ENCODE results near the gene FKBP3.
"Not testable (repeated sequence)": the region's sequence is repeated elsewhere in the genome, so short reads cannot be mapped to it uniquely, and the experiment has no call there.

FKBP3 gene

DNA sequence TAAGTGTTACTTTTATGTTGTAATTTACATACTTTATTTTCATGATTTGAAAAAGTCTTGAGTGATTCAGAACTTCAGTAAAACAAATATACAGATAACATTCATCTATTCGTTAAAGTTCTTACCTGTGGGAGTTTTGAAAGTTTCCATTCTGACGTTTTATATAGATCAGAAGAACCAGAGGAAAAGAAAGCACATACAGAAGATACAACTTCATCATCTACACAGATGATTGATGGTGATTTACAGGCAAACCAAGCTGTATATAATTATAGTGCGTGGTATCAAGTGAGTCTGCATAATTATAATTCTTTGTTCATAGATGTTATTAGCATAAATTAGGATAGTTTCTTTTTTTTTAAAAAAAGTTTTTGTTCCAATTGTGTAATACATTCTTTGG, 20.0 kb downstream of the FKBP3 start:
- in situ Hi-C loops (cut with MboI; ENCODE audit: low sequenced_read_pairs): no loop called here

DNA sequence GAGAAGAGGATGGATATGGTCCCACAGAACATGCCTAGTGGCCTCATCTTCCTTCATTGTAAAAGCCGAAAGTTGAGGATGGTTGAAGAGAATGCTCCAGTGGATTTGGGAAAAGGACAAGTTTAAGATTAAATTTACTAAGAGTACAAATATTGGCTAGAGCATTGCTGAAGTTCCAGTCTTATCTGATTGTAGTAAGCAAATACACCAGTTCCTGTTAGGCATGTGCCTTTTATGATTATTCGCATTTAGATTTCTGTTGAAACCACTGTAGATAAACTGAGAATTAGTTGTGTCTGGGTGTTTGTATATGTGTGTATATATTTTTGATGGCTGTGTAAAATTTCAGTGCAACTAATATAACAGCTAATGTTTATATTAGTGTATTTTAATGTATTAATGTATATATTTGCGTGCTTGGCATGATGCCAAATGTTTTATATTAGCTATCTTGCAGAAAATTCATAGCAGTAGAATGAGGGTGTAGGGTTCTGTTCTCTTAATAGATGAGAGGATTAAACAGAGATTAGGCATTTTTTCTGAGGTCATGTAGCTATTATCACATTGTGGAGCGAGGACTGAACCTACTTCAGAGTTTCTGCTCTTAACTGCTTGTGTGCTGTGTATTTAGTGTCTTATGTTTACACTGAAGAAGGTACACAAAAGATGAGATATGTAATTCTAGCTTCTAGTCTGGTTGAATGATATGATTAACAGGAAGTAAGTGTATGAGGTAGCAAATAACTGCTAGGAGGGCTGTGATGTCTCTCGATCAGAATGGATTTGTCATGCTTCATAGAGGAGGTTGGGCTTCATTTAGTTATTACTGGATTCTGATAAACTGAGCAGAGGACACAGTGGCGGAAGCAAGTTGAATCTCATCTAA, 21.1 kb downstream of the FKBP3 start:
- in situ Hi-C loops (cut with MboI; ENCODE audit: low sequenced_read_pairs): no loop called here

DNA sequence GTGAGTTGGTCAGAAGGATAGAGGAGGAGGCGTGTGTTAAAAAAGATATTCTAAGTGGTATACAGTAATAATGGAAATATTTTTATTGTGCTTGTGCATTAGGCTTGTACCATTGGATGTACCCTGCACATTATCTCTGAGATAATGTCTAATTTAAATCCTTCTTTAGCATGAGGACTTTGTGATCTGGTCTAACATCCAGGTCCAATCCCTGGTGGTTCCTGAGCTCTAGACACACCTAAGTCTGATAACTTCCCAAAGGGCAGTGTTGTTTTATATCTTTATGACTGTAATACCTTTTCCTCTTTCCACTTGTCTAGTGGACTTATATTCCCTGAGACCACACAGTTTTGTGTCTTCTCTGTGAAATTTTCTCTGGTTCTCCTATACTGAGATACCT, 29.7 kb downstream of the FKBP3 start:
- in situ Hi-C loops (cut with MboI; ENCODE audit: low sequenced_read_pairs): no loop called here

DNA sequence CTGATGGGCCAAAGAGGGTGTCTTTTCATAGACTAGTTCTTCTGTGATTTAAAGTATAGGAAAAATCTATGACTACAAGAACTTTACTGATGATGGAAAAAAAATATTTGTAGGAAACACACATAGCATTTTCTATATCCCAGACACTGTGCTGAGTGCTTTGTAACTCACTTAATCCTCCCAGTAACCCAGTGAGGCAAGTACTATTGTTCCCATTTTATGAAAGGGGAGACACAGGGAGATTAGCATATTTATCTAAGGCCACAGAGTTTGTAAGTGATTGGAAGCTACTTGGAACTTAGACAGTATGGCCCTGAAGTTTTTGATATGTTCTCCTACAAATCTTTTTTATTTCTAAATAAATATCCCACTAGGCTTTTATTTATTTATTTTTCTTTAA, 30.5 kb downstream of the FKBP3 start:
- in situ Hi-C loops (cut with MboI; ENCODE audit: low sequenced_read_pairs): no loop called here

DNA sequence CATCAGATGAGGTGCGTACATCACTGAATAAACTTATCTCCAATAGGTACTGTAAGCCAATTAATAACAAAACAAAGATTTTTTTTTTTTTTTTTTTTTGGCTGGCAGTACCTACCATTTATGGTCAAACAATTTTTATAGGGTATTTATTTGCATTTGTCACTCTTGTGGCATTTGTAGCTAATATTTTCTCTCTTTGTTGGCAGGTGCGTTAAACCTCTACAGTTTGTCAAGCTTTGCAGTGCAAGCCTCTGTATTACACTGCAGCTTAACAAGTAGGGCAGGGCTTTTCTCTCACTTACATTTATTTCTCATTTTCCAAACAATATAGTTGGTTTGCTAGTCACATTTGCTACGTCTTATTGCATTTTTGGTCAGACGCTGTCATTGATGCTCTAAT, 38.1 kb downstream of the FKBP3 start:
- in situ Hi-C loops (cut with MboI; ENCODE audit: low sequenced_read_pairs): no loop called here

DNA sequence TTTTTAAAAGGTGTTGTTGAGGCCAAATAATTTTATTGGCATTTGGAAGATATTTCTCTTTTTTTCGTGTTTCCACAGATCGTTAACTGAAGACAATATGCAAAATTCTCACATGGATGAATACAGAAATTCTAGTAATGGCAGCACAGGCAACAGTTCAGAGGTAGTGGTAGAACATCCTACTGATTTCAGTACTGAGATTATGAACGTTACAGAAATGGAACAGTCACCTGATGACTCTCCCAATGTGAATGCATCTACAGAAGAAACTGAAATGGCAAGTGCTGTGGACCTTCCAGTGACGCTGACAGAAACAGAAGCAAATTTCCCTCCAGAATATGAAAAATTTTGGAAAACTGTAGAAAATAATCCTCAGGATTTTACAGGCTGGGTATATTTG, 39.1 kb downstream of the FKBP3 start:
- in situ Hi-C loops (cut with MboI; ENCODE audit: low sequenced_read_pairs): no loop called here

DNA sequence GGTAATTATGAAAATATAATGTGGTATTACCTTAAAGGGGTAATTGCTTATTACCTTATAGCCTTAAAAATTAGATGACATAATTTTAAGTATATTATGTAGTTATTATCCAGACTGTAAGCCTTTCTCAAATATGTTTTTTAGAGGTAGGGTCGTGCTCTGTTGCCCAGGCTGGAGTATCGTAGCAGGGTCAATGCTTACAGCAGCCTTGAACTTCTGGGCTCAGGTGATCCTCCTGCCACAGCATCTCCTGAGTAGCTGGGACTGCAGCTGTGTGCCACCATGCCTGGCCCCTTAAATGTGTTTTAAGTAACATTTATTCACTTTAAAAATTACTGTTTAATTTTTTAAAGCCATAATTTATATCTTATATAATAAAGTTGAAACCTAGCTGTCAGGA, 40.0 kb downstream of the FKBP3 start:
- in situ Hi-C loops (cut with MboI; ENCODE audit: low sequenced_read_pairs): no loop called here

DNA sequence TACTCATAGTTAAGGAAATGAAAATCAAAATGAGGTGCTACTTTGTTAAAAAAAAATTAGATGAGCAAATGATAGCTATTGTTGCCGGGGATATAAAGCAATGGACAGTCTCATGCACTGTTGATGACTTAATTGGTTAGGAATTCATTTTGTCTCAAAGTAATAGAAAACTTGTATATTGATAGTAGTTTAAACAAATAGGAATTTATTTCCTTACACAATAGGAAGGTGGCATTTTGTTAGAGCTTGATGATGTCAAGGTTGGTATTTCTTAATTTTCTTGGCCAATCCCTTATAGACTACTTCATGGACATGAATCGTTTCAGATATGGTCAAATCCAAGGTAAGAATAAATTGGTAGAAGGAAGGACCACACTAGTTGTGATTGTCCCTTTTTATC, 42.6 kb downstream of the FKBP3 start:
- in situ Hi-C loops (cut with MboI; ENCODE audit: low sequenced_read_pairs): no loop called here

DNA sequence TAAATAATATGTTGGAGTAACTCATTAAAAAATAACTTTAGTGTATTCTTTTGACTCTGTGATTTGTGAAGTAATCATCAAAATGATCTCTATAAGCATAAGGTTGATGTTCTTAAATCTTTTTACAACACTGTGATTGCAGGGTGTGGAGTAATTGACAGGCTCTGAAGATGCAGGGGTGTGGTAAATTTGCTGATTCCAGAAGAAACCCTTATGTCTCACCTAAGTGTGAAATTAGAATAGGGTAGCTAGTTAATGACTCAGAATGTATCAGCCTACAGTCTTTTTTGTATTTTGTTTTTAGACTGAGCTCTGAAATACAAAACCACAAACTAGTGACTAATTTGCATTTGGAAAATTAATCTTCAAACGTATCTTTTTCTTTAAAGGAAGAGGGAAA, 44.5 kb downstream of the FKBP3 start:
- in situ Hi-C loops (cut with MboI; ENCODE audit: low sequenced_read_pairs): no loop called here

DNA sequence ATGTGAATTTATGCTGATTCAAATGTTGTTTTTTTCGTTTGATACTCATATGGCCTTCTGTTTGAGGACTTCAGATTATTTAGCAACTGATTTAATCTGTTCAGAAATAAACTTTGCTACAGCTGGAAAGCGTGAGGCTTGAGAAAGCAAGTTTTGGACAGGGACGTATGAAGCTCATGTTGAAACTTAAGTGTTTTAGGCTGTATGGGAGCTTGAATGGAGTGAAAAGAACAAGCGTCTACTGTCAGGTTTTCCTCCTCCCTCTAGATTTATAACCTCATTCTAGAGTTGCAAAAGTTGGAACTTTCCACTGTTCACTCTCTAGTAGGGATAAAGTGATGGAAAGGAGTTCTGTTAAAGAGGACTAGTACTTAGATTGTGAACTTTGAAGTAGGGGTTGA, 49.3 kb downstream of the FKBP3 start:
- in situ Hi-C loops (cut with MboI; ENCODE audit: low sequenced_read_pairs): no loop called here

DNA sequence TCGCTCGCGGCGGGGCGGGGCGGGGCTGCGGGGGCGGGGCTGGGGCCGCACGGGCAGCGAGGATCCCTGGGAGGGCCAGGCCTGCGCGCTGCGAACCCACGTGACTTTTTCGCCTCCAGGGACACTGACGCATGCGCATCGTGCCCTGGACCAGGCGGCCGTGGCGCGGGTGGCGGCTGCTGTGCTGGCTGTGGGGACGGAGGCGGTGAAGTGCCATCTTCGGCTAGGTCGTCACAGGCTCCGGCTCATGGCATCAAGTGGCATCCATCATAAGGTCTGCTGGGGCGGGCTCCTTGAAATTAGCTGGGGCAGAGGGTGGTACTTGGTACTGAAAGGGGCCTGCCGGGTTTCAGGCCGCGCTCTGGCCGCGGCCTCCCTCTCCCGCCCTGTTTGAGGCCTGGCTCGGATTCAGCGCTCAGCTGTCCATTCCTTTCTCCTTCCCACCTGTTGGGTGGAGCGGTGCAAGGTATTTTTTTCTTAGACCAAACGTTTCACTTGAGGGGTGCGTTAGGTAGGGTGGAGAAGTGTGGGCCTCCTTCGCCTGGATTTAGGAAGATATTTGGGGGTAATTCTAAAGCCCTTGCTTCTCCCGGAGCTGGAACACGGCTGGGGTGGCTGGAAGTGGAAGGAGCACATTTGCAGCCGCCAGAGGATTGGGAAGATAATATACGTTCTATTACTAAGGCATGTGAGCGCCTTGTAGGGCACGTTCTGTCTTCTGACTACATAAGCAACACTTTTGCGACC, 50.1 kb downstream of the FKBP3 start, which contains the start of gene PRPF39:
Gene PRPF39, plus strand, starts transcription at position 141 of the 747 bp plus-strand sequence. CDS start 11,124 bp downstream, outside the sequence.
- in situ Hi-C loops (cut with MboI; ENCODE audit: low sequenced_read_pairs): no loop called here

DNA sequence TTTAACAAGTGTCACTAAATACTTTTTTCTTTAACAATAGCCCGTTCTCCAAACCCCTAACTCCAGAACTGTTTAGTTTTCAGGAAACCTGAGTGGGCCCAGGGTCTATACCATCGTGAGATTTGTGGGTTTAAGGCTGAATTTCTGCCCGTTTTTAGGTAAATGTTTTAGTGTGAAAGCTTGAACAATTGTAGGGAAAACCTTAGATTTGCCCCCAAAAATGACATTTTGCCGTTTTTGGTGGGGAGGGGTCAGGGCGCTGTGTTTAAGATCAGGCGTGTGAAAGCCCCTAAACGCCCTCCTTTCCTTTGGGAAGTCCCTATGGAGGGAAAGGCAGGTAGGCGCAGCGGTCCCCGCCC, 50.7 kb downstream of the FKBP3 start:
- in situ Hi-C loops (cut with MboI; ENCODE audit: low sequenced_read_pairs): no loop called here

DNA sequence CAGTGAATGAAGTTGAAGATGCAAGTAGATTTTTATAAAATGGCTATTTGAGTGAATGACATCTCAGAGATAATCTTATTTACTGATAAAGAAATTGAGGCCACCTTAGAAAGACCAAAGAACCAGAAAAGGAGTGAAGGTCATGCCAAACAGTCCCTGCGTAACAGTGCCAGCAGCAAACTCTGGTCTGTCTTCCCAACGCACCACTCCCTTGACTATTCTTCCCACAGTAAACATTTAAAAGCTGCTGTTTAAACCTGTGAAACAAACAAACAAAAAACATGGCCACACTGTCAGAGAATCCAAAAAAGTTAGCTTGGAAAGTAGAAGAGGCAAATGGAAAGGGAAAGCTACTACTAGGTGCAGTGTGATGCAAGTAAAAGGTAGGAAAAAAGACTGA, 51.9 kb downstream of the FKBP3 start:
- in situ Hi-C loops (cut with MboI; ENCODE audit: low sequenced_read_pairs): no loop called here

DNA sequence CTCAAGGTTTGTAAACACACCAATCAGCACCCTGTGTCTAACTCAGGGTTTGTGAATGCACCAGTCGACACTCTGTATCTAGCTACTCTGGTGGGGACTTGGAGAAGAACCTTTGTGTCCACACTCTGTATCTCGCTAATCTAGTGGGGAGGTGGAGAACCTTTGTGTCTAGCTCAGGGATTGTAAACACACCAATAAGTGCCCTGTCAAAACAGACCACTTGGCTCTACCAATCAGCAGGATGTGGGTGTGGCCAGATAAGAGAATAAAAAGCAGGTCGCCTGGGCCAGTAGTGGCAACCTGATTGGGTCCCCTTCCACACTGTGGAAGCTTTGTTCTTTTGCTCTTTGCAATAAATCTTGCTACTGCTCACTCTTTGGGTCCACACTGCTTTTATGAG, 53.2 kb downstream of the FKBP3 start:
- in situ Hi-C loops (cut with MboI; ENCODE audit: low sequenced_read_pairs): not testable (repeated sequence)

DNA sequence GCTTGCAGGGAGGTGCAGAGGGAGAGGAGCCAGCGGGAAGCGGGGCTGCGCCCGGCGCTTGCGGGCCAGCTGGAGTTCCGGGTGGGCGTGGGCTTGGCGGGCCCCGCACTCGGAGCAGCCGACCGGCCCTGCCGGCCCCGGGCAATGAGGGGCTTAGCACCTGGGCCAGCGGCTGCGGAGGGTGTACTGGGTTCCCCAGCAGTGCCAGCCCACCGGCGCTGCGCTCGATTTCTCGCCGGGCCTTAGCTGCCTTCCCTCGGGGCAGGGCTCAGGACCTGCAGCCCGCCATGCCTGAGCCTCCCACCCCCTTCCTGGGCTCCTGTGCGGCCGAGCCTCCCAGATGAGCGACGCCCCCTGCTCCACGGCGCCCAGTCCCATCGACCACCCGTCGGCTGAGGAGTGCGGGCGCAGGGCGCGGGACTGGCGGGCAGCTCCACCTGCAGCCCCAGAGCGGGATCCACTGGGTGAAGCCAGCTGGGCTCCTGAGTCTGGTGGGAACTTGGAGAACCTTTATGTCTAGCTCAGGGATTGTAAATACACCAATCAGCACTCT, 53.8 kb downstream of the FKBP3 start:
- in situ Hi-C loops (cut with MboI; ENCODE audit: low sequenced_read_pairs): not testable (repeated sequence)

DNA sequence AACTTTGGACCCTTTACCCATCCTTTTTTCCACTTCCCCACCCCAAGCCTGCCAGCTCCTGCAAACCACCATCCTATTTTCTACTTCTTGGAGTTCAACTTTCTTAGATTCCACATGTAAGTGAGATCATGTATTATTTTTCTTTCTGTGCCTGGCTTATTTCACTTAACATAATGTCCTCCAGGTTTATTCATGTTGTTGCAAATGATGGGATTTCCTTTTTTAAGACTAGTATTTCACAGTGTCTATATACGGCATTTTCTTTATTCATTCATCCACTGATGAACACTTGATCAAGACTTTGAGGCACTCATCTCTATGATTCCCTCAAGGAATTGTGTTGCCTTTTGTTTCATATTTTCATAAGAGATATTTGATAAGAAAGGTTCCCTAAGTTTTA, 56.0 kb downstream of the FKBP3 start:
- in situ Hi-C loops (cut with MboI; ENCODE audit: low sequenced_read_pairs): no loop called here

DNA sequence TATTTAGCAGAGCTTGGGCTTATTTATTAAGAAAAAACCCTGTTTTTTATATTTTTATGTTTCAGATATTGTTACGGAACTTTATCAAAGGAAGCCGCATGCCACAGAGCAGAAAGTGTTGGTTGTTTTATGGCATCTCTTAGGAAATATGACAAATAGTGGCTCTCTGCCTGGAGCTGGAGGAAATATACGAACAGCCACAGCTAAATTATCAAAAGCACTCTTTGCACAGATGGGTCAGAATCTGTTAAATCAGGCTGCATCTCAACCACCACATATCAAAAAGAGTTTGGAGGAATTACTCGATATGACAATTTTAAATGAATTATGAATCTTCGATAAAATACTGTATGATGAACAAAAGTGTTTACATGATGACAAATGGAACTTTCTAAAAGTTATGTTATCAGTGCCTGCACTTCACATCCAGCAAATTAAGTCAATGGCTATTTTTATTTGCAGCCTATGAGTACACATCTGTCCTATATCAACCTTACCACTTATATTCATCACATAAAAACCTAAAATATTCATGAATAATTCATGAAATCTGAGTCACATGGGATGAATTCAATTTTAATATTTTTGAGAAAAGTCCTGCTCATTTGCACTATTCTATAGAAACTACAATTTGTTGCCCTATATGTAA, 60.9 kb downstream of the FKBP3 start:
- in situ Hi-C loops (cut with MboI; ENCODE audit: low sequenced_read_pairs): no loop called here

DNA sequence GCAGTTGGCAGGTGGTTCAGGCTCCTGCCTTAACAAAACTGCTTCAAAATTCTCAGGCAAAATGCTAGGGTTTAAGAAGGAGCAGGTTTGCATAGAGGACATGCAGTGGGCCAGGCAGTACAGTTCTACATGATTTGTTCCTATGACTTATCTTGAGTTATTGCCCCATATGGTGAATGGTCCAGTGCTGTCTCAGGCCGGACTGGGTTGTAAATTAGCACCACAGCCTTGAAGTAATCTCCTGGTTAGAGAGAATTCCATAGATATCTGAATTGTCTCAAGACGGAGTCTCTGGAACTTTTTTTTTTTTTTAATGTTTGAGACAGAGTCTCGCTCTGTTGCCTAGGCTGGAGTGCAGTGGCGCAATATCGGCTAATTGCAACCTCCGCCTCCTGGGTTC, 62.2 kb downstream of the FKBP3 start:
- in situ Hi-C loops (cut with MboI; ENCODE audit: low sequenced_read_pairs): no loop called here

DNA sequence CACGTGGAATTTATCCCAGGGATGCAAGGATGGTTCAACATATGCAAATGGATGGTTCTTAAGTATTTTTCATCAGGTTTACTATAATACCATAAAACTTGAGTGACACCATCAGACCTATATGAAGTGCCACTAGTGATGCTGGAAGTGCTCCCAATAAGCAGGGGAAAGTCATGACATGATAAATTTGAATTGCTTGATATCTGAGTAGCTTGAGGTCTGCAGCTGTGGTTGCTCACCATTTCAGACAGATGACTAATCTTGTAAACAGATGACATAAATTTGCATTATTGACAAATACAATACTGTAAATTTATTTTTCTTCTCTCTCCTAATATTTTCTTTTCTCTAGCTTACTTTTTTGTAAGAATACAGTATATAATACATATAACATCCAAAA, 64.1 kb downstream of the FKBP3 start:
- in situ Hi-C loops (cut with MboI; ENCODE audit: low sequenced_read_pairs): no loop called here

DNA sequence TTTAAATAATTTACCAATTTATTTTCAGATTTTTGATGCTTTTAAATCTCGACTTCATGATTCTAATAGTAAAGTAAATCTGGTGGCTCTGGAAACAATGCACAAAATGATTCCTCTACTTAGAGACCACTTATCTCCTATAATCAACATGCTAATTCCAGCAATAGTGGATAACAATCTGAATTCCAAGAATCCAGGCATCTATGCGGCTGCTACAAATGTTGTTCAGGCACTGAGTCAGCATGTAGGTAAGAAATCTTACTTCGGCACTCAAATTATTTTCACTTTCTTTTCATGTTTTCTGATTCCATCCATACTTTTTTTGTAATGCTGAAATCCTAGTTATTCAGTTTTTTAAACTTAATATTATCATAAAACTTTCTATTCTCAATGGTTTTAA, 65.9 kb downstream of the FKBP3 start:
- in situ Hi-C loops (cut with MboI; ENCODE audit: low sequenced_read_pairs): no loop called here

DNA sequence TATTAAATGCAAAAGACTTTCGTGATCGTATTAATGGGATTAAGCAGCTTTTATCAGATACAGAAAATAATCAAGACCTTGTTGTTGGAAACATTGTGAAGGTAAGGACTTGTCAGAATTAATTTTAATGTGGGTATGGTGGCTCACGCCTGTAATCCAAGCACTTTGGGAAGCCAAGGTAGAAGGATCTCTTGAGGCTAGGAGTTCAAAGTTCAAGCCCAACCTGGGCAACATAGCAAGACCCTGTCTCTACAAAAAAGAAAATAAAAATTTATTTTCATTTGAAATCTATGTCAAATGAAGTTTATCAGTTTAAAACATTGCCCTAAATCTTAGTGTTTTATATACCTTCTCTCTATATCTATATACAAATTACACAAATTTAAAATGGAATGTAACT, 67.6 kb downstream of the FKBP3 start:
- in situ Hi-C loops (cut with MboI; ENCODE audit: low sequenced_read_pairs): no loop called here

DNA sequence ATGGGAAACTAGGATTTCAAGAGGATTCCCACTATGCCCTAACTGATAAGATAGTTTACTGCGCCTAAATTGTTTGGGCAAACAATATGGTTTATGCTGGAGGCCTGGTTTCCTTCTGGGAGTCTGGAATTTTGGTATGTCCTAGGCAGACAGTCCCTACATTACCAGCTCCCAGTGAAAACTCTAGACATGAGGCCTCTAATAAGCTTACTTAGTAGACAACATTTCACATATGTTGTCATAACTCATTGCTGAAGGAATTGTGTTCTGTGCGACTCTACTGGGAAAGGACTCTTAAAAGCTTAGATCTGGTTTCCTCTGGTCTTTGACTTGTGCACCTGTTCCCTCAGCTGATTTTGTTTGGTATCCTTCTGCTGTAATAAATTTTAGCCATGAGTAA, 68.3 kb downstream of the FKBP3 start:
- in situ Hi-C loops (cut with MboI; ENCODE audit: low sequenced_read_pairs): no loop called here

Data from hTERT RPE-1 (cell line).